OCI-LY1 (cell line): ENCODE data around the gene MSH3.

Experiments used
- H2AFZ ChIP-seq: fragments of 200-600 bp; sonication (generic), shearing (Covaris generic); 2 replicates; pipeline ENCODE4 v1.6.0; 2014; ENCODE audit warnings: antibody characterized with exemption, mild to moderate bottlenecking, low read length
- H3F3A ChIP-seq: fragments of 200-600 bp; sonication (generic), shearing (Covaris generic); 2 replicates; pipeline ENCODE4 v1.6.0; 2014; ENCODE audit warnings: mild to moderate bottlenecking, antibody characterized with exemption, low read length, moderate library complexity; ENCODE audit not compliant: insufficient read depth
- H3K27ac ChIP-seq: fragments of 200-600 bp; sonication (generic); 2 replicates; pipeline ENCODE4 v1.5.1; 2014; ENCODE audit warnings: low read length, mixed run types, mild to moderate bottlenecking, low read depth; ENCODE audit not compliant: poor library complexity, severe bottlenecking
- H3K27me3 ChIP-seq: fragments of 200-600 bp; sonication (generic); 2 replicates; pipeline ENCODE4 v1.6.0; 2014; ENCODE audit warnings: antibody characterized with exemption, mild to moderate bottlenecking, low read length, moderate library complexity; ENCODE audit not compliant: insufficient read depth
- H3K36me3 ChIP-seq: fragments of 200-600 bp; sonication (generic); 2 replicates; pipeline ENCODE4 v1.6.1; 2014; ENCODE audit warnings: mild to moderate bottlenecking, antibody characterized with exemption, low read length, moderate library complexity, mixed read lengths; ENCODE audit not compliant: insufficient read depth
- H3K4me1 ChIP-seq: fragments of 200-600 bp; sonication (generic); 2 replicates; pipeline ENCODE4 v1.5.1; 2014; ENCODE audit warnings: mild to moderate bottlenecking, low read length, moderate library complexity; ENCODE audit not compliant: insufficient read depth, severe bottlenecking
- H3K4me2 ChIP-seq: fragments of 200-600 bp; sonication (generic), shearing (Covaris generic); 2 replicates; pipeline ENCODE4 v1.6.1; 2014; ENCODE audit warnings: low read length
- H3K4me3 ChIP-seq: fragments of 200-600 bp; sonication (generic); 2 replicates; pipeline ENCODE4 v1.5.1; 2014; ENCODE audit warnings: low read length, low read depth, mild to moderate bottlenecking, mixed read lengths; ENCODE audit not compliant: poor library complexity, severe bottlenecking
- H3K79me2 ChIP-seq: fragments of 200-600 bp; shearing (Covaris generic); 2 replicates; pipeline ENCODE4 v1.6.1; 2016; ENCODE audit warnings: mixed run types, low read length, mixed read lengths; ENCODE audit not compliant: insufficient read depth
- H3K9ac ChIP-seq: fragments of 200-600 bp; sonication (generic), shearing (Covaris generic); 2 replicates; pipeline ENCODE4 v1.6.1; 2014; ENCODE audit warnings: mild to moderate bottlenecking, low read length, mixed read lengths
- H3K9me2 ChIP-seq: fragments of 200-600 bp; sonication (generic), shearing (Covaris generic); 2 replicates; pipeline ENCODE4 v1.6.1; 2014; ENCODE audit warnings: low read depth, mild to moderate bottlenecking, low read length, mixed read lengths
- H3K9me3 ChIP-seq: fragments of 200-600 bp; shearing (Covaris generic); 2 replicates; pipeline ENCODE4 v1.6.1; 2014; ENCODE audit warnings: low read length, mixed read lengths
- H4K20me1 ChIP-seq: fragments of 200-600 bp; sonication (generic), shearing (Covaris generic); 2 replicates; pipeline ENCODE4 v1.6.0; 2016; ENCODE audit warnings: mild to moderate bottlenecking, low read length; ENCODE audit not compliant: insufficient read depth
- EZH2 ChIP-seq: fragments of 200-600 bp; sonication (generic), shearing (Covaris generic); IDR thresholded peaks from 2 replicates; pipeline ENCODE4 v1.8.0; 2017; ENCODE audit warnings: borderline replicate concordance, mixed run types, mild to moderate bottlenecking, antibody characterized with exemption, low read length, moderate library complexity, mixed read lengths
- TF ChIP-seq, protein P1 (sequence below): fragments of 200-600 bp; sonication (generic), shearing (Covaris generic); IDR thresholded peaks from 2 replicates; pipeline ENCODE4 v1.5.1; 2017; ENCODE audit warnings: mild to moderate bottlenecking, antibody characterized with exemption, low read length, moderate library complexity, mixed read lengths

Gene MSH3

DNA sequence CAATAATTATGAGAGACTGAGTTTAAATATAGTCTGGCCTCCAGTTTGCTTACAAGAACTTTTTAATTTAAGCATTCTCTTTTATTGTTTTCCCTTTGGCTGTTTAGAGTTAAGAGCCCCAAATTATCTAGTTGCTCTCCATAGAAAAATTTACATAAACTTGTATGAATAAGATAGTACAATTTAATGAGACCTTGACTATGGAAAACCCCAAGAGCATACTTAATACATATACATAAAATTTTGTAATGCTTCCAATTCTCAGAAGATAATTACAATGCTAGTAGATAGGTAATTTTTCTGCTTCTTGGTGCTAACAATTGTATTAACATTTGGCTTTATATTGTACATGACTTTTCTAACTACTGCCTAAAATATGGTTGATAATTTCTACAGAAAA is 20.3 kb upstream of the MSH3 start:
- peaks cover 89% of the 10 kb centered on the region for H3K36me3 ChIP-seq
- no peaks in the 10 kb centered on the region for H3K9me3 ChIP-seq
- no peak overlapping the region for H3K4me2 ChIP-seq
- H3K27ac ChIP-seq, result no peak overlapping the region
- H3K9me2 ChIP-seq, result no peaks in the 10 kb centered on the region
- H2AFZ ChIP-seq, result no peak overlapping the region
- no peaks in the 10 kb centered on the region for H3K4me1 ChIP-seq
- H3K79me2 ChIP-seq, result no peaks in the 10 kb centered on the region
- H3F3A ChIP-seq, result no peaks in the 10 kb centered on the region
- H4K20me1 ChIP-seq, result no peaks in the 10 kb centered on the region
- TF ChIP-seq, protein P1, sequence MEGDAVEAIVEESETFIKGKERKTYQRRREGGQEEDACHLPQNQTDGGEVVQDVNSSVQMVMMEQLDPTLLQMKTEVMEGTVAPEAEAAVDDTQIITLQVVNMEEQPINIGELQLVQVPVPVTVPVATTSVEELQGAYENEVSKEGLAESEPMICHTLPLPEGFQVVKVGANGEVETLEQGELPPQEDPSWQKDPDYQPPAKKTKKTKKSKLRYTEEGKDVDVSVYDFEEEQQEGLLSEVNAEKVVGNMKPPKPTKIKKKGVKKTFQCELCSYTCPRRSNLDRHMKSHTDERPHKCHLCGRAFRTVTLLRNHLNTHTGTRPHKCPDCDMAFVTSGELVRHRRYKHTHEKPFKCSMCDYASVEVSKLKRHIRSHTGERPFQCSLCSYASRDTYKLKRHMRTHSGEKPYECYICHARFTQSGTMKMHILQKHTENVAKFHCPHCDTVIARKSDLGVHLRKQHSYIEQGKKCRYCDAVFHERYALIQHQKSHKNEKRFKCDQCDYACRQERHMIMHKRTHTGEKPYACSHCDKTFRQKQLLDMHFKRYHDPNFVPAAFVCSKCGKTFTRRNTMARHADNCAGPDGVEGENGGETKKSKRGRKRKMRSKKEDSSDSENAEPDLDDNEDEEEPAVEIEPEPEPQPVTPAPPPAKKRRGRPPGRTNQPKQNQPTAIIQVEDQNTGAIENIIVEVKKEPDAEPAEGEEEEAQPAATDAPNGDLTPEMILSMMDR, result no peak
- no peak for TF ChIP-seq EZH2
- H3K27me3 ChIP-seq, result no peaks in the 10 kb centered on the region
- no peak overlapping the region for H3K9ac ChIP-seq
- no peak overlapping the region for H3K4me3 ChIP-seq

GRCh38 chr5:80641353-80641752 is 13.1 kb upstream of the MSH3 start:
- Histone ChIP-seq H4K20me1 (no peaks in the 10 kb centered on the region), H2AFZ (no peak overlapping the region), H3K27me3 (no peaks in the 10 kb centered on the region), H3K27ac (no peak overlapping the region), H3K9ac (no peak overlapping the region), H3K79me2 (no peaks in the 10 kb centered on the region), H3K36me3 (peaks cover 19% of the 10 kb centered on the region), H3K4me1 (no peaks in the 10 kb centered on the region), H3K4me3 (no peak overlapping the region), H3F3A (no peaks in the 10 kb centered on the region), H3K9me2 (no peaks in the 10 kb centered on the region), H3K4me2 (no peak overlapping the region), H3K9me3 (no peaks in the 10 kb centered on the region)
- no peak for TF ChIP-seq EZH2
- TF ChIP-seq, protein P1, result no peak

- H3K9ac ChIP-seq, result no peak overlapping the region
- H2AFZ ChIP-seq, result no peak overlapping the region
- H3K9me2 ChIP-seq, result no peaks in the 10 kb centered on the region
- H3K4me2 ChIP-seq, result no peak overlapping the region
- no peak overlapping the region for H3K27ac ChIP-seq
- no peaks in the 10 kb centered on the region for H3F3A ChIP-seq
- no peaks in the 10 kb centered on the region for H3K9me3 ChIP-seq
- no peaks in the 10 kb centered on the region for H3K27me3 ChIP-seq
- no peak overlapping the region for H3K4me3 ChIP-seq
- TF ChIP-seq EZH2, result no peak
- TF ChIP-seq, protein P1, result no peak
- no peaks in the 10 kb centered on the region for H3K79me2 ChIP-seq
- H3K4me1 ChIP-seq, result no peaks in the 10 kb centered on the region
- H4K20me1 ChIP-seq, result no peaks in the 10 kb centered on the region
- no peaks in the 10 kb centered on the region; the same call in none of the 2 replicates for H3K36me3 ChIP-seq
These were observed 9.6 kb upstream of the MSH3 start for GRCh38 chr5:80644900-80645299.
